ENCODE results near the gene IQGAP3.
"Not testable (repeated sequence)": the region's sequence is repeated elsewhere in the genome, so short reads cannot be mapped to it uniquely, and the experiment has no call there.

DNA sequence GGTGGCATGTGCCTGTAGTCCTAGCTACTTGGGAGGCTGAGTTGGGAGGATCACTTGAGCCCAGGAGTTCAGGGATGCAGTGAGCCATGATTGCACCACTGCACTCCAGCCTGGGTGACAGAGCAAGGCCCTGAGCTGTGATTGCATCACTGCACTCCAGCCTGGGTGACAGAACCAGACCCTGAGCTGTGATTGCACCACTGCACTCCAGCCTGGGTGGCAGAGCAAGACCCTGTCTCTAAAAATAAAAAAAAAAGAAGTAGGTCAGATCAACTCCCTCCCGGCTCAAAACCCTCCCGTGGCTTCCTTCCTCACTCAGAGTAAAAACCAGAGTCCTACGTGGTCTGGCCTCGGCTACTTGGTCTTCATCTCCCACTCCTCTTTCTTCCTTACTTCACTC lies 19.4 kb downstream of the IQGAP3 start:
- not testable (repeated sequence) for TF ChIP-seq POLR2A, EP300 (IDR thresholded peaks at IDR 0.05)
- TF ChIP-seq, protein P1, sequence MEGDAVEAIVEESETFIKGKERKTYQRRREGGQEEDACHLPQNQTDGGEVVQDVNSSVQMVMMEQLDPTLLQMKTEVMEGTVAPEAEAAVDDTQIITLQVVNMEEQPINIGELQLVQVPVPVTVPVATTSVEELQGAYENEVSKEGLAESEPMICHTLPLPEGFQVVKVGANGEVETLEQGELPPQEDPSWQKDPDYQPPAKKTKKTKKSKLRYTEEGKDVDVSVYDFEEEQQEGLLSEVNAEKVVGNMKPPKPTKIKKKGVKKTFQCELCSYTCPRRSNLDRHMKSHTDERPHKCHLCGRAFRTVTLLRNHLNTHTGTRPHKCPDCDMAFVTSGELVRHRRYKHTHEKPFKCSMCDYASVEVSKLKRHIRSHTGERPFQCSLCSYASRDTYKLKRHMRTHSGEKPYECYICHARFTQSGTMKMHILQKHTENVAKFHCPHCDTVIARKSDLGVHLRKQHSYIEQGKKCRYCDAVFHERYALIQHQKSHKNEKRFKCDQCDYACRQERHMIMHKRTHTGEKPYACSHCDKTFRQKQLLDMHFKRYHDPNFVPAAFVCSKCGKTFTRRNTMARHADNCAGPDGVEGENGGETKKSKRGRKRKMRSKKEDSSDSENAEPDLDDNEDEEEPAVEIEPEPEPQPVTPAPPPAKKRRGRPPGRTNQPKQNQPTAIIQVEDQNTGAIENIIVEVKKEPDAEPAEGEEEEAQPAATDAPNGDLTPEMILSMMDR (IDR thresholded peaks at IDR 0.05) = not testable (repeated sequence)

Data from ovary (tissue), 3 donors.